ENCODE results near the gene SMG7. TPM values are rescaled to one million over a fixed set of nuclear protein-coding genes. Genes with fewer than 3 reads are reported as not detected.

The SMG7 gene
- total and polyA plus RNA-seq, 2 of the 4 experiments (the other 2 are of a cell fraction), result 18.1 to 22.6 TPM

DNA sequence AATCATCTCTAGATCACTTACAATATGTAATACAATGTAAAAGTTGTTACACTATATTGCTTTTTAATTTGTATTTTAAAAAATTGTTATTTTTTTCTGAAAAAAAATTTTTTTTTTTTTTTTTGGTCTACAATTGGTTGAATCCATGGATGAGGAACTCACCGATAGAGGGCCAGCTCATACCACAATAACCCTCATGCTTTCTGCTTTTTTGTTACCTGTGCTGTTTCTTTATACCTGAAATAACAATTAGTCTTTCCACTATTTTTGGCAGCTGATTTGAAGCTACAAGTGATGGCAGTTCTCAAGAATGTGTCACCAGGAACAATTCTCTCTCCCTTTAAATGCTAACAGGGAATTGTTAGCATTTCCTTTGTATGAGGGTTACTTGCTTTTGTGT, 12.0 kb downstream of the SMG7 start:
- H3K18ac ChIP-seq (ENCODE audit: low read depth, low read length), result no peak overlapping the region
- no CpG with 5 or more reads among the region's 1 CpG for WGBS, 2 experiments (ENCODE audit: extremely low coverage in 2 of 2, insufficient read length in 1 of 2)
- H4K5ac ChIP-seq (ENCODE audit: low read depth, low read length), result no peak overlapping the region
- 0 out of 2 replicates have a peak, but pooled peaks cover 4% of the 10 kb centered on the region for H3K9me1 ChIP-seq (ENCODE audit: insufficient read depth, low read length)
- no peak overlapping the region for H3K4ac ChIP-seq (ENCODE audit: low read depth, low read length)
- H2BK20ac ChIP-seq (ENCODE audit: low read depth, low read length), result no peak overlapping the region
- H3K27me3 ChIP-seq (ENCODE audit: control insufficient read depth, insufficient read depth, low read length), result no peaks in the 10 kb centered on the region
- in situ Hi-C loops (cut with MboI; ENCODE audit: low sequenced_read_pairs) (no loop called here), intact Hi-C loops (cut with micrococcal nuclease) (no loop called here), dilution Hi-C loops (cut with HindIII; ENCODE audit: low sequenced_read_pairs, unreplicated experiment) (no loop called here)
- H3K14ac ChIP-seq (replicated peaks; ENCODE audit: low read depth, low read length), result no peak overlapping the region
- H2AK9ac ChIP-seq (replicated peaks; ENCODE audit: low read depth, low read length, poor library complexity), result no peak overlapping the region
- no peak overlapping the region for H2AFZ ChIP-seq (replicated peaks; ENCODE audit: low read length, poor library complexity)
- TF ChIP-seq, protein P1, sequence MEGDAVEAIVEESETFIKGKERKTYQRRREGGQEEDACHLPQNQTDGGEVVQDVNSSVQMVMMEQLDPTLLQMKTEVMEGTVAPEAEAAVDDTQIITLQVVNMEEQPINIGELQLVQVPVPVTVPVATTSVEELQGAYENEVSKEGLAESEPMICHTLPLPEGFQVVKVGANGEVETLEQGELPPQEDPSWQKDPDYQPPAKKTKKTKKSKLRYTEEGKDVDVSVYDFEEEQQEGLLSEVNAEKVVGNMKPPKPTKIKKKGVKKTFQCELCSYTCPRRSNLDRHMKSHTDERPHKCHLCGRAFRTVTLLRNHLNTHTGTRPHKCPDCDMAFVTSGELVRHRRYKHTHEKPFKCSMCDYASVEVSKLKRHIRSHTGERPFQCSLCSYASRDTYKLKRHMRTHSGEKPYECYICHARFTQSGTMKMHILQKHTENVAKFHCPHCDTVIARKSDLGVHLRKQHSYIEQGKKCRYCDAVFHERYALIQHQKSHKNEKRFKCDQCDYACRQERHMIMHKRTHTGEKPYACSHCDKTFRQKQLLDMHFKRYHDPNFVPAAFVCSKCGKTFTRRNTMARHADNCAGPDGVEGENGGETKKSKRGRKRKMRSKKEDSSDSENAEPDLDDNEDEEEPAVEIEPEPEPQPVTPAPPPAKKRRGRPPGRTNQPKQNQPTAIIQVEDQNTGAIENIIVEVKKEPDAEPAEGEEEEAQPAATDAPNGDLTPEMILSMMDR (conservative IDR thresholded peaks at IDR 0.05; ENCODE audit: low read depth, low read length), result 0 out of 2 replicates have a peak, but pooled peaks have one; percentile 23
- no peak for TF ChIP-seq POLR2A (IDR thresholded peaks at IDR 0.05; ENCODE audit: low read depth, low read length)
- TF ChIP-seq NFE2L2 (IDR thresholded peaks at IDR 0.05; ENCODE audit: low read depth, low read length), result no peak
- TF ChIP-seq FOS (IDR thresholded peaks at IDR 0.05; ENCODE audit: low read depth, low read length), result no peak
- no peak for TF ChIP-seq BHLHE40 (IDR thresholded peaks at IDR 0.05; ENCODE audit: low read depth, low read length)
- TF ChIP-seq MAFK (IDR thresholded peaks at IDR 0.05; ENCODE audit: low read depth, low read length), result no peak
- H2BK120ac ChIP-seq (ENCODE audit: low read depth, low read length), result no peak overlapping the region
- H2BK5ac ChIP-seq (ENCODE audit: low read depth, low read length, poor library complexity, severe bottlenecking), result no peak overlapping the region
- H3K79me1 ChIP-seq (ENCODE audit: low read depth in 1 of 2, low read length in 2 of 2), result peaks cover 20 to 67% of the 10 kb centered on the region in 2 experiments
- H4K91ac ChIP-seq (ENCODE audit: insufficient read depth, low read depth, low read length), result no peak overlapping the region
- H3K9me3 ChIP-seq (ENCODE audit: control insufficient read depth, insufficient read depth, low read length), result no peaks in the 10 kb centered on the region
- H3K56ac ChIP-seq (ENCODE audit: extremely low read depth, insufficient read depth, low read length), result no peak overlapping the region
- no peak overlapping the region for H2AK5ac ChIP-seq (ENCODE audit: low read depth, low read length)
- H3K4me2 ChIP-seq (ENCODE audit: low read depth, low read length), result no peak overlapping the region
- H3K27ac ChIP-seq (ENCODE audit: insufficient read depth, low read length), result no peak overlapping the region
- DNase-seq (no peak), ATAC-seq (ENCODE audit: low read depth) (no peak)
- H3K9ac ChIP-seq (ENCODE audit: low read depth, low read length), result no peak overlapping the region
- ChIA-PET CTCF (interaction anchor here (0.7 kb wide), 1 partner anchor 268 kb away, joined by 3 read pairs; no protein-coding TSS in a partner anchor), POLR2A (ENCODE audit: unreplicated experiment) (no interaction called here)
- H3K4me1 ChIP-seq (ENCODE audit: control insufficient read depth, insufficient read depth, low read length), result peaks cover 5% of the 10 kb centered on the region
- no peak overlapping the region for H2BK15ac ChIP-seq (ENCODE audit: low read depth, low read length)
- no peak overlapping the region for H3K4me3 ChIP-seq (ENCODE audit: insufficient read depth, low read depth, low read length)
- no peak overlapping the region for H3K23ac ChIP-seq (ENCODE audit: low read depth, low read length)
- H4K8ac ChIP-seq (ENCODE audit: low read depth in 2 of 2, low read length in 2 of 2), result no peak overlapping the region
- peaks cover 49% of the 10 kb centered on the region for H4K20me1 ChIP-seq (ENCODE audit: insufficient read depth, low read length)
- H3K36me3 ChIP-seq (ENCODE audit: control insufficient read depth, insufficient read depth, low read length), result no peaks in the 10 kb centered on the region
- BruUV-seq (replicated peaks), result no TSS peak

Data from IMR-90 (cell line).